ENCODE measurements around the gene NHLRC4.

The NHLRC4 gene

DNA sequence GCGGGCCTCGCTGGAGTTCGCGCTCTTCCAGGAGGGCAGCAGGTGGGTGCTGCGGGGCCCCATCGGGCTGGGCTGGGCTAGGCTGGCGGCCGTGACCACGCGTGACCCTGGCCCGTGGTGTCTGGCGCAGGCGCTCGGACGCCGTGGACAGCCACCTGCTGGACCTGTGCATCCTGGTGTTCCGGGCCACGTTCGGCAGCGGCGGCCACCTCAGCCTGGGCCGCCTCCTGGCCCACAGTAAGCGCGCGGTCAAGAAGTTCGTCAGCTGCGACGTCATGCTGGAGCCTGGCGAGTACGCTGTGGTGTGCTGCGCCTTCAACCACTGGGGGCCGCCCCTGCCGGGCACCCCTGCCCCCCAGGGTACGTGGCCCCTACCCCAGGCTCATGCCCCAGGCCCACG is 14.6 kb upstream of the NHLRC4 start:
- no peak for DNase-seq (ENCODE audit: low read depth in 1 of 2, low spot score in 1 of 2)

DNA sequence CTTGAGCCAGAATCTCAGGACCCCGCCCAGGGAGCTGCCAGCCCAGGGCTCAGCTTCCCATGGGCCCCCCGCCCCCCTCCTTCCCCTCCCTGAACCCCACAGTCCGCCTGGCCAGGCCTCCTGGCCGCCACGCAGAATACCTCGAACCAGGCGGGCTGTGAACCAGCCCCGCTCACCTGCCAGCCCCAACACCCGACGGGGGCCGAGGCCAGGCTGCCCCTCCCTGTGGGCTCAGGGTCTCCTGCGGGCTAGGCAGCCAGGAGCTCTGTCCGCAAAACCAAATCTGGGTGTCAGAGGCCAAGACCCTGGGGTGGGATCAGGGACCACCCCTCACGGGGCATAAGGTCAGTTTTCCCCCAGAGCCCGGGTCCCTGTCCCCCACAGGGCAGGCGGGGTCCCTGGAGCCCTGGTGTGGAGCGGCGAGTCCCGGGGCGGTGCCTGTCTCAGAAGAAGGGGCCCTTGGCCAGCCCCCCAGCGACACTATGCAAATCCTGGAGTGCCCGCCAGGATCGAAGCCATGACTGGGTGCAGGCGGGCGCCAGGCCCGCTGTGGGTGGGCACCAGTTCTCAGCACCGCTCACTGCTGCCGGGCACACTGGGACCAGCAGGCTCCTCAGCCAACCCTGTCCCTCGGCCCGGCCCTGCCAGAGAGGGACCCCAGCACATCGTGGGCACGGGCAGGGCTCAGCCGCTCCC is 13.1 kb upstream of the NHLRC4 start:
- DNase-seq (ENCODE audit: low read depth in 1 of 2, low spot score in 1 of 2) = no peak

DNA sequence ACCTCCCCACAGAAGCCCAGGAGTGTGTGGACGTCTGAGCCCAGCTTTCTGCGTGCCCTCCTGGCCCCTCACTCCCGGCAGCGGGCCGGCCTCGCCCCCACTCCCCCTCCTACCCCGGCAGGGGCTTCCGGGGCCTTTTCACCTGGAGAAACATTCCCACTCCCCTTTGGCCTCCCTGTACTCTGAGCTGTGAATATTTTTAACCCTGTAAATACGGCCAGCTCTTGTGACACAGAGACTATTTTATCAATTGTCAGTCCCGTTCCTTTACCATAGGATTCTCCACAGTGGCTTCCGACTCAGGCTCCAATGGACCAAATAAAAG is 12.5 kb upstream of the NHLRC4 start:
- no peak for DNase-seq (ENCODE audit: low read depth in 1 of 2, low spot score in 1 of 2)

DNA sequence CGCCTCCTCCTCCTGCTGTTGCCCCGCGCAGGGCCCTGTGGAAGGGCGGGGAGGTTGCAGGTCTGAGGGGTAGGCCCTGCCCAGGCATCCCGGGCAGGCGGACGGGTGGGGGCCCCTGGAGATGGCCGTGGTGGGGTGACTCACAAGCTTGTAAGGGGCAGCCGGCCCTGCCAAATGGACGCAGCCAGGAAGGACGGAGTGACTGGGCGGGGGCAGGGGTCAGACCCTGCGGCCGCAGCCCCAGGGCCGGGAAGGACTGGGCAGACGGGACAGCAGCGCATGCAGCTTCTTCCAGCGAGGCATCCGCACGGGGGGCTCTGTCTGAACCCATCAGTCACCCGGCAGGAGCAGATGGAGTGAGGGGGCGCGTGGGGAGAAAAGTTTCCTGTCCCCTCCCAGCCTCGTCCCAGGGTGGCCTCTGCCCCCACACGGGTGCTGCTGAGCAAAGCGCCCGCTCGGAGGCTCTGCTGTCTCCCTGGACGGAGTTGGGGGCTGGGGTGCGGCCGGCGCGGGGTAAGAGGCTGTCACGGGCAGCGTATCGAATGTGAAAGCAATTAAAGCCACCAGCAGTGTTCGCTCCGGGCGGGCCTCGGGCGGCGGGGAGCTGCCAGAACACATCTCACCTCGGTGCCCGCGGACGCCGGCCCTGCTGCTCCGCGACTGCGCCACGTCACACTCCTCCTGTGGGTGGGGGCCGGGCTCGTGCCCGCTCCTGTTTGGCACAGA is 12.0 kb upstream of the NHLRC4 start:
- no peak for DNase-seq (ENCODE audit: low read depth in 1 of 2, low spot score in 1 of 2)

DNA sequence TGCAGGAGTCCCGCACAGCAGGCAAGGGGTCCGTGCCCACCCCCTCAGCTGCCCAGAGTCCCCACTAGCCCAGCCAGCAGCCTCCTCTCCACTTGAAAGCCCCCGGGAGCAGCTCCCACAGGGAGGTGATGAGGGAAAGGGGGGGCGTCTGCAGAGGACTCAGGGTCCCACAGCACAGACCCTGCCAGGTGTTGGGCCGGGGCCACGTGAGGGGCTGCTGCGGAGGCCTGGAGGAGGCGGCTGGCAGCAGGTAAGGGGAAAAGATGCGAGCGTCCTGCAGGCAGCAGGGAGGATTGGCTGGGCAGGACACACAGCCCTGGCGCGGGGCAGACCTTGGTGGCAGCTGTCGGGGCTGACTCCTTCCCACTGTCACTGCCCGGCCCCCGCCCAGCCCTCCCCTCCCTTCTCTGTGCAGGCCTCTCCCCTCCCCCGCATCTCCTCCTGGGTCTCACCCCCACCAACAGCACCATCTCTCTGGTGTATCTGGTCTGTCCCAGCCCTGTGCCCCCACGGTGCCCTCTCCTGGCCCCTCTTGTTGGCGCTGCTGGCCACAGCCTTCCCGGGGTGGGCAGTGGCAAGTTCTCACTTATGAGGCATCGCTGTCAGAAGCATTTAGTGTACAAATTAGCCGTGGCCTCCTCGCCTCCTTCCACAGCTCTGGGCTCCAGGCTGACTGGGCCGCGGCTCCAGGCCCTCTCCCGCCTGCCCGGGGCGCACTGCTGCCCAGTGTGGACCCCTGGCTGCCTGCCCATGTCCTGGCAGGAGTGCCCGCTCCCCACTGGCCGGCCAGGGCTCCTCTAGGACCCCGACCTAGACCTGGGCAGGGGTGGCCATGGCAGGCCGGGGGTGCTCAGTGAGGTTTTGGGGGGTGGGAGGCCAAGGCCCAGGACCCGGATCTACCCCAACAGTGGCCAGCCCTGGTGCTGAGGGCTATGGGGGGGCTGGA is 11.0 kb upstream of the NHLRC4 start:
- DNase-seq (ENCODE audit: low read depth in 1 of 2, low spot score in 1 of 2) = no peak

DNA sequence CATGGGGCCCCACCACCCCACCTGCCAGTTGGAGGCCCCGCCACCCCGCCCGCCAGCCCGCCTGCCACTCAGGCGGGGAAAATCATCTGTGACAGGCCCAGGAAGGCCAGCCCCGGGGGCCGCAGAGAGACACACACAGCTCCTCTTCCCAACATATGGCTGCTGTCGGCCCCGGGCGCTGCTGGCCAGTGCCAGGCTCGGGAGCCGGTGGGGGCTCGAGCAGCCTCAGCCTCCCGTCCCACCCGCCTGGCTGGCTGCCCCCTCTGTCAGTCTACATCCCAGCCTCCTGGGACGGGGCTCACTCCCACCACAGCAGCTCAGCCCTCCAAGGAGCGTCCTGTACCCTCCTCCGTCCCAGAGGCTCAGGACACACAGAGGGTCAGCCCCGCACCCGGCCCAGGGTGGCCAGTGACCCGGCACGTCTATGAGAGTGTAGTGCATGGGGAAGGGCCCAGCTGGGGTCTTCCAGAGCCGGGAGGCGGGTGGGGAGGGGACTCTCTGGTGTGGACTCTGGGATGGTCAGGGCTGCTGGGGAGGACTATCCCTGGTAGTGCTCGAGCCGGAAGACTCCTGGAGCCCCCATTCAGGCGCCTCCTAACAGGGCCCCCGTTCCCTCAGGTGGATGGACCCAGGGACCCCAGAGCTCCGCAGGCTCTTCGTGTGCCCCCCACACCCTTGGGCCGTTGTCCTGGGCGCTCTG is 10.2 kb upstream of the NHLRC4 start:
- DNase-seq (ENCODE audit: low read depth in 1 of 2, low spot score in 1 of 2) = no peak

DNA sequence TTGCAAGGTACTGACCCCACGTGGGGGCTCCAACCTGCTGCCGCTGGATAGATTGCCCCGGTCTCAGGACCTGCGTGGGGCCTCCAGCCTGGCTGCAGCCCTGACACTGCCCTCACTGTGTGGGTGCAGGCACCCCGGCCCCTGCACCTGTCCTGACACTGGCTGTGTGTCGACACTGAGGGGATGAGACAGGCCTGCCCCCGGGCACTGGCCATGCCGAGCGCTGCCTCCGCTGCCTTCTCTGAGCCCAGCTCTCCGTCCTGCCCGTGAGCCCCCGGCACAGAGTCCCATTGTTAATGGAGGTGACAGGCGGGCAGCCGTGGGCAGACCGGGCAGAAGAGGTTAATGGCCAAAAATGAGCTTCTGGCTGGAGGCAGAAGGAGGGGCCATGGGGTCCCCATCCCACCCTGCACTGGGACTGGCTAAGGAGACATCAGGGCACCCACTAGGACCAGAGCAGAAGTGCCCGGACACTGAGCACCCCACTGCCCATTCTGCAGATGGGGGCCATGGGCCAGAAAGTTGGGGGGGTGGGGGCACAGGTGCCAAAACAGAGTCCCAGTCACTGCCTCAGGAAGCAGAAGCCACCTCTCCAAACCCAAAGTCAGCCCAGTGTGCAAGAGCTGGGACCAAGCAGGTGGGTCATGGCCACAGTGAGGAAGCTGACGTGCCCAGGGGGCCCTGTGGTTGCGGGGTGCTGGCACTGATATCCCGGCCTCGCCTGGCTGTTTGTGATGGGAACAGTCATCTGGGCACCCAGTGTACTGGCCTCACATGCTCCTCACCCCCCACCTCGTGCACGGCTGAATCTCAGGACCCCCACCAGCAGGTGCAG is 9.1 kb upstream of the NHLRC4 start:
- no peak for DNase-seq (ENCODE audit: low read depth in 1 of 2, low spot score in 1 of 2)

DNA sequence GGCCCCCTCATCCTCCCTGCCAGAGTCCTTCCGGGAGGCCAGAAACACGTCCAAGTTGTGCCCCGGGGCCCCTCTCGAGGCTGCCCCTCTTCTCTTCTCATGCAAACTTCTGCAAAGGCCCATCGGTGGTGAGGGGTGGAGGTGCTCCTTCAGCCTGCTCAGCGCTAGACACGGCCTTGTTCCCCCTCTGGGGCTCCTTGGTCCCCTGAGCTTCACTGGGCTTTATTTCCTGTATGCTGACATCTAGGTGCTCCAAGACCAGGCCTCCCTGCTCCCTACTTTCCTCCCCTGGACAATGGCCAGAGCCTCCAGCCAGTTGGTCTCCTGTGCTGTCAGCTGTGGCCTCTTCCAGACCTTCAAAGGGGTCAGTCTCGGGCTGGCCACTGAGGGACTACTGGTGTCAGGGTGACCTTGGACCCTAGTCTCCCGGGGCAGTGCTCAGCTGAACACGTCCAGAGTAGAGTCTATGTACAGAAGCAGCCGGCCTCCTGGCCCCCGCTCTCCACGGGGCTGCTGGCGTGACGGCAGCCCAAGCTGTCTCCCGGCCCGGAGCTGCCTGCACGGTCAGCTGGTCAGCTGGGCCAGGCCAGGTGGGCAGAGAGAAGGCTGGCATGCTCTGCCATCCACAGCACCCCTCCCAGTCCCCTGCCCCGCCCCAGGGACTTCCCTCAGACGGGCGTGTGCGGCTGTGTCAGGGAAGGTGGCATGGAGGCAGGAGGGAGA is 8.3 kb upstream of the NHLRC4 start:
- DNase-seq (ENCODE audit: low read depth in 1 of 2, low spot score in 1 of 2) = no peak

DNA sequence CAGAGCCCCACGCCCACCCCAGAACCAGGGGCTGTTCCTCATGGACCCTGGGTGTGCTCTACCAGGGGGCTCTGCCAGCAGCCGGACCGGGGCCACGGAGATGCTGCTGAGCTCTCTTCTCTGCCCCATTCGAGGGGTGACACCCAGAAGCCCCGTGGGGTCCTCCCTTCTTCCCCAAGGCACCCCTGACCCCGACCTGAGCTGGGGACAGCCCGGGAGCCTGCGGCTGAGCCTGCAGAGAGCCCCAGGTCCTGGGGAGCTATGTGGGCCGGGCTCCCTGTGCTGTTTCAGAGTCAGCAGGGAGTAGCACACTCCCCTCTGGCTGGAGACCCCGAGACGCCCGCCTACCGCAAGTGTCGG is 7.8 kb upstream of the NHLRC4 start:
- DNase-seq (ENCODE audit: low read depth in 1 of 2, low spot score in 1 of 2) = no peak

DNA sequence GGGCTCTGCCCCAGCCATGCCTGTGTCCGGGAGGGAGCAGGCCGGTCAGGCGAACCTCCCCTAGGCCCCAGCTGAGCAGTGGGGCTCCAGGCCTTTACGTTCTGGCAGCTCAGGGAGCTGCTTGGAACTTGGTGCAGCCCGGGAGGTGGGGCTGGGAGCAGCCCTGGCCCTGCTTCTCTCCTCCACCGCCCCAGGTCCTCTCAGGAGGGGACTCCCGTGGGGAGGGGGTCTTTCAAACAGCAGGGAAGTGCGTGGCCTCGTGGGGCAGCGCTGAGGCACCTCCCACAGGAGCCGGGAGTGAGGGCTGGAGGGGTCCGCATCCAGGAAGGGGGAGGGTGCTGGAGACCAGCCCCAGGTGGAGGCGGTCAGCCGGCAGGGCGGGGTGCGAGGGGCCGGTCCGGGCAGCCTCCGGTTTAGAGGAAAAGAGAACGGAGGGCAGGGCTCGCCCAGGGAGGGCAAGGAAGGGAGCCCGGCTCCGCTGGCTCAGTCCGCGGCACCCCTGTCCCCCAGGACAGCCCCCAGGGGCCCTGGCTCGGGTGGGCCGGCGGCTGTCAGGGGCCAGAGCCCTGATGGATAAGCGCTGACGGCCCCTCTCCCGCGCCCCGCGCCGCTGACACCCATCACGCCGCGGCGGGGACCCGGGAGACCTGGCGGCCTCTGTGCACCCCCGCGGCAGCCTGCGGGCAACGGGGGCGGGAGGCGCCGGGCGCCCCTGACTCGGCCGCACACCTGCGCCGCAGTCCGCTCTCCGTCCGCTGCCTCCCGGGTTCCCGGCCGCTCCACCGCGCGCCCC is 7.2 kb upstream of the NHLRC4 start:
- no peak for DNase-seq (ENCODE audit: low read depth in 1 of 2, low spot score in 1 of 2)

DNA sequence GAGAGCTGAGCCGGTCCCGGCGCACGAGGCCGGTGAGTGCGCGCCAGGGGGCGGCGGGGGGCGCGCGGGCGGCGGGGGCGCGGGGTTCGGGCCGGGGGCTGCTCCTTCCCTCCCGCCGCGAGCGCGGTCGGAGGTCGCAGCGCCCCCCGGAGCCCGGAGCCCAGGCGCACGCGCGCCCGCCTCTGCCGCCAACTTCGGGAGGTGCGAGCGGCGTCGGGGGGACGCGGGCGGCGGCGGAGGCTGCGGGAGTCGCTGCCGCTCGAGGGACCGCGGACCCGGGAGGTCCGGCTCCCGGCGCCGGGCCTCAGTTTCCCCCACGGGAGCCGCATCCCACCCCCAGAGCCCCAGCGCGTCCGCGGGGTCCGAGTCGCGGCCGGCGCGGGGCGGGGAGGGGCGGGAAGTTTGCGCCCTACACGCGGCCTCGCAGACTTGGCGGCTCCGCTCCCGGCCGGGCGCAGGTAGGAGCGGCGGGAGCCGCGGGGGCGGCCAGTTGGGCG is 6.6 kb upstream of the NHLRC4 start, which contains the start of gene PRR35:
Gene PRR35, plus strand, starts transcription at position 191 of the 497 bp plus-strand sequence. CDS start 2,901 bp downstream, outside the sequence.
- DNase-seq (ENCODE audit: low read depth in 1 of 2, low spot score in 1 of 2) = no peak

DNA sequence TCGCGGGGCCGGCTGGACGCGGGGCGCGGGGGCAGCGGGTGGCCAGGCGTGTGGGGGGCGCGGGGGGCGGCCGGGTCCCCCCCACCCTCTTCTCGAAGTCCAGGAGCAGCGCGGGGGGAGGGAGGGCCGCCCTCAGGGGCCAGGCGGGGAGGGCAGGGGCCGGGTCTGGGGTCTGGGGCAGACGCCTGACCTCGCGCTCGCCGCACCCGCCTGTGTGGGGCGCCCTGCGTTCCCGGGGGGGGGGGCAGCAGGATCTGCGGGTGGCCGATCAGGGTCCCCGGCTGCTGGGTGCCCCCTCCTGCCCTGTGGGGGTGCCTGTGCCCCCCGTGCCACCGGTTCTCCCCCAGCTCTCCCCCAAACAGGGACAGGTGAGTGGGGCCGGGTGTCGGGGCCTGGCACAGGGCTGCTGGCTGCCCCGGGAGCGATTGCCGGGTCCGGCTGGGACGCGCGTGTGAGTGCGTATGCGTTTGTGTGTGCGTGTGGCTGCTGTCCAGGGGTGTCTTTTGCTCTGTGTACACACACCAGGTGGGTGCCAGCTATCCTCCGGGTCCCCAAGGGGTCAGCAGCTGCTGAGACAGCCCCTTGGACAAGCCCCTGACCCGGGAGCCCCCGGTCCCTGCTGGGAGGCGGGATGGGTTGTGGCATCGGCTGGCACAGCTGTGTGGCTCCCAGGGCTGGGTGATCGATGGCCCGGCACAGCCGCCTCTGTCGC is 5.9 kb upstream of the NHLRC4 start:
- DNase-seq (ENCODE audit: low read depth in 1 of 2, low spot score in 1 of 2) = no peak

DNA sequence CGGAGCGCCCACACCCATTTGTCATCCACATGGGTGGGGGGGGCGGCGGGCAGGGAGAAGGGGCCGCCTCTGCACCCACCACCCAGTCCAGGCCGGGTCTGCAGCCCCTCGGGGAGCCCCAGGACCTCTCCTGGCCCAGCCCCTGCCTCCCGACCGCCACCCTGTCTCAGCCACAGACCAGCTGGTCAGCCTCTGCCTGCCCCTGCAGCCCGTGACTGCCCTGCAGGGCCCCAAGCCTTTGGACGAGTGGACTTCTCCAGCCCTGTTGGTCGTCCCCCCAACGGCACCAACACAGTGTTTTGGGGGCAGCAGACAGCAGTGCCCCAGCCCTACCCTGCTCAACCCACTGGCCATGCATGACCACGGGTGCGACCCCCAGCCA is 5.4 kb upstream of the NHLRC4 start:
- DNase-seq (ENCODE audit: low read depth in 1 of 2, low spot score in 1 of 2) = no peak

DNA sequence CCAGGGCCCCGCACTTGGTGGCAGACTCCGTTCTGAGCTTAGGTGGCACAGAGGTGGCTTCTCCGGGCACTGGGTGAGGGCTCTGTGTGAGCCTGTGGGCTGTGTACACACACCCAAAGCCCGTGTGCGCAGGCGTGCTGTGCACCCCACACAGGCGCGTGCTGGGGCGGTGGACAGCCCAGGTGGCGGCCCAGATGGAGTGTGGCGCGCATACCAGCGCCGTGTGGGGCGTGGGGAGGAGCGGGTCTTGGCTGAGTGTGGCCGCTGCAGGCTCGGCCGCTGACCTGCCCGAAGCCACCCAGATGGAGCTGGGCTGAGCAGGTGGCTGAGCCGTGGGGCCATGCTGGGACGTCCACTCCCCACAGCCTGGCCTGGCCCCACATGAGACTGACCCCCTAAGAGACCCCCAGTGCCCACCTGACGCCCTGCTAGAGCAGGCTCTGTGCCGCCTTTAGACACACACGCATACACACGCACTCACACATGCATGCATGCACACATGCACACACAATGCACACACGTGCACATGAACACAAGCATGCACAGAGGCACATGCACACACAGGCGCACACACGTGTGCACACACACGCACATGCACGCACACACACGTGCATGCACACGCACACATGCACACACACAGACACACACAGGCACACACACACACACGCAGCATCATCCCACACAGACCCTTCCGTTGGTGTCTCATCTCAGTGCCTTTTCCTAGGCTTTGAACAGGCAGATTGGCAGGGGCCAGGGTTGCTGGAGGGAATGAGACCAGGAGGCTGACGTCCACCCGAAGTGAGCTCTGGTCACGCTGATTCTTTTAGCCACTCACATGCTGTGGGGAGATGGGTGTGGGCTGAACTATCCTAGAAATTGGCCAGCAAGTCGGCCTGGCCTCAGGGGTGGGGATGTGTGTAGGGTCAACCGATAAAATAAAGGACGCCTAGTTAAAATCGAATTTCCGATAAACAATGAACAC is 4.6 kb upstream of the NHLRC4 start:
- no peak for DNase-seq (ENCODE audit: low read depth in 1 of 2, low spot score in 1 of 2)

DNA sequence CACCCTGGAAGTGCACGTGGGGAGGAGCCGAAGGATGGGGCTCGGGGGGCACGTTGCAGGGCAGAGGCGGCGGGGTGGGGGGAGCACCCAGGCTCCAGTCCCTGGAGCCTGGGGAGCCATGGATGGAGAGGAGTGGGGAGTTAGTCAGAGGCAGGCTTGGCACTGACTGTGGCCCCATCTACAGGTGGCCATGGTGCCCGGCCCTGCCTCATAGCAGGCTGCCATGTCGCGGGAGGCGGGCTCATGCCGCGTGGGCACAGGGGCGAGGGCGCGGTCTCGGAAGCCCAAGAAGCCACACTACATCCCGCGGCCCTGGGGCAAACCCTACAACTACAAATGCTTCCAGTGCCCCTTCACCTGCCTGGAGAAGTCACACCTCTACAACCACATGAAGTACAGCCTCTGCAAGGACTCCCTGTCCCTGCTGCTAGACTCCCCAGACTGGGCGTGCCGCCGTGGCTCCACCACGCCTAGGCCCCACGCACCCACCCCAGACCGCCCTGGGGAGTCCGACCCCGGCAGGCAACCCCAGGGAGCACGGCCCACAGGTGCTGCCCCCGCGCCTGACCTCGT is 3.6 kb upstream of the NHLRC4 start:
- DNase-seq (ENCODE audit: low read depth in 1 of 2, low spot score in 1 of 2) = no peak

DNA sequence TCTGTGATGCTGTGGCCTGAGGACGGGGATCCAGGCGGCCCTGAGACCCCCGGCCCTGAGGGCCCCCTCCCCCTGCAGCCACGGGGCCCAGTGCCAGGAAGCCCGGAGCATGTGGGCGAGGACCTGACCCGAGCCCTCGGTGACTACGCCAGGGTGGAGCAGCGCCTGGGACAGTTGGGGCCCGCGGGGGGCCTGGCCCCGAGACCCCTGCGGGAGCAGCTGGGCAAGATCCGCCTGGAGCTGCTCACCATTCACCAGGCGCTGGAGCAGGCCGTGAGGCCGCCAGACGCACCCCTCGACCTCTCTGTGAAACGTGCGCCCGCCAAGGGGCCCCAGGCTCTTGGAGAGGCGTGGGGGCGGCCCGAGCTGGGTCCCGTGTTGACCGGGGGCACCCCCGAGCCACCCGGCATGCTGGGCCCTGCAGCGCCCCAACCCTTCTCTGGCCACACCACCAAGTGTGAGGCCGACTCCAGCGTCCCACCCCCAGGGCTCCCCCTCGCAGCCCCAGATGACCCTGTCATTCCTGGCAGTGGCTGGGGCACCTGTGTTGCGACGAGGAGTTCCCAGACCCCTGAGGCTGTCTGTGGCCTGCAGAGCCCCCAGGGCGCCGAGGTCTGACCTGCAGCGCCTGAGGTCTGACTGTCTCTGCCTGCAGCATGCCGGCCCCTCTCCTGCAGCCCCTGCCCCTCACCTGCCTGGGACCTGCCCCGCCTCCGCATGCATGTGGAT is 2.0 kb upstream of the NHLRC4 start:
- no peak for DNase-seq (ENCODE audit: low read depth in 1 of 2, low spot score in 1 of 2)
